ENCODE measurements around the gene USP6NL.

- TF ChIP-seq POLR2A (IDR thresholded peaks at IDR 0.05; ENCODE audit: low read depth, low read length) (no peak), POLR2AphosphoS5 (IDR thresholded peaks at IDR 0.05; ENCODE audit: low read depth, low read length) (no peak), TAF1 (IDR thresholded peaks at IDR 0.05; ENCODE audit: borderline replicate concordance, low read depth, low read length) (no peak)
Measured at GRCh38 chr10:11437391-11438142, 173.9 kb downstream of the USP6NL start.

All from GM12892 (cell line).